Effector CD4-positive, alpha-beta T cell (primary cell): Measurements from ENCODE around the gene NDRG4.
"Not testable (repeated sequence)": the region's sequence is repeated elsewhere in the genome, so short reads cannot be mapped to it uniquely, and the experiment has no call there.

Experiments
- DNase-seq: peaks from one replicate; pipeline ENCODE4 v3.0.0-alpha.2; 2020

Gene NDRG4

GRCh38 chr16:58465817-58466216, 34.1 kb upstream of the NDRG4 start:
- no peak for DNase-seq

- DNase-seq, result no peak
These were observed 33.5 kb upstream of the NDRG4 start for GRCh38 chr16:58466396-58466795.

GRCh38 chr16:58467905-58468304, 32.0 kb upstream of the NDRG4 start:
- no peak for DNase-seq

- DNase-seq, result no peak
These were observed 28.6 kb upstream of the NDRG4 start for GRCh38 chr16:58471209-58471975.

- no peak for DNase-seq
These were observed 27.7 kb upstream of the NDRG4 start for GRCh38 chr16:58472266-58472665.

GRCh38 chr16:58472827-58473226, 27.1 kb upstream of the NDRG4 start:
- no peak for DNase-seq

- no peak for DNase-seq
These were observed 25.6 kb upstream of the NDRG4 start for GRCh38 chr16:58474296-58474695.

GRCh38 chr16:58475091-58475619, 24.8 kb upstream of the NDRG4 start:
- DNase-seq, result no peak

GRCh38 chr16:58476791-58477190, 23.2 kb upstream of the NDRG4 start:
- DNase-seq, result no peak

- no peak for DNase-seq
These were observed 21.5 kb upstream of the NDRG4 start for GRCh38 chr16:58478427-58478826.

- no peak for DNase-seq
These were observed 18.6 kb upstream of the NDRG4 start for GRCh38 chr16:58481226-58481869.

- DNase-seq, result no peak
These were observed 18.0 kb upstream of the NDRG4 start for GRCh38 chr16:58481931-58482330.

GRCh38 chr16:58485184-58485887, 14.6 kb upstream of the NDRG4 start:
- no peak for DNase-seq

- DNase-seq, result peak; percentile 64
These were observed 12.2 kb upstream of the NDRG4 start for GRCh38 chr16:58487566-58488351.

- no peak for DNase-seq
These were observed 11.4 kb upstream of the NDRG4 start for GRCh38 chr16:58488531-58488930.

- no peak for DNase-seq
These were observed 9.9 kb upstream of the NDRG4 start for GRCh38 chr16:58490065-58490464.

- DNase-seq, result not testable (repeated sequence)
These were observed 9.4 kb upstream of the NDRG4 start for GRCh38 chr16:58490539-58490938.

- no peak for DNase-seq
These were observed 7.9 kb upstream of the NDRG4 start for GRCh38 chr16:58492066-58492465.

- no peak for DNase-seq
These were observed 7.2 kb upstream of the NDRG4 start for GRCh38 chr16:58492735-58493134.

GRCh38 chr16:58493756-58494431, 6.0 kb upstream of the NDRG4 start:
- no peak for DNase-seq

- DNase-seq, result peak; percentile 47
These were observed 4.9 kb upstream of the NDRG4 start for GRCh38 chr16:58494981-58495520.
